Measurements from ENCODE around the gene SFMBT1. TPM values are rescaled to one million over a fixed set of nuclear protein-coding genes. Genes with fewer than 3 reads are reported as not detected.

SFMBT1 gene
- total RNA-seq, 2 donors from 2014 or later = 6.9 to 10.3 TPM

DNA sequence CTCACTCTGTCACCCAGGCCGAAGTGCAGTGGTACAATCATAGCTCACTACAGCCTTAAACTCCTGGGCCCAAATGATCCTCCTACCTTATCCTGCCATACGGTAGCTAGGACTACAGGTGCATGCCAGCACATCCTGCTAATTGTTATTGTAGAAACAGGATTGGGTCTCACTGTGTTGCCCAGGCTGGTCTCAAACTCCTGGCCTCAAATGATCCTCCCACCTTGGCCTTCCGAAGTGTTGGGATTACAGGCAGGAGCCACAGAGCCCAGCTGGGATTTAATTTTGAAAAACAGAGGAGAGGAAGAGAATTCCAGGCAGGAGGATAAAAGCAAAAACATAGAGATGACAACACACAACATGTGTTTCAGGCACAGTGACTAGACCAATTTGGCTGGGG, 40.5 kb downstream of the SFMBT1 start:
- H3K9me3 ChIP-seq (ENCODE audit: control insufficient read depth, low read length) = no peaks in the 10 kb centered on the region
- no peak overlapping the region for H3K27ac ChIP-seq (ENCODE audit: low read depth, low read length)
- H3K4me3 Mint-ChIP-seq = no peak overlapping the region
- no peaks in the 10 kb centered on the region for H3K4me1 ChIP-seq (ENCODE audit: control insufficient read depth, insufficient read depth, low read length)
- WGBS, 2 experiments (ENCODE audit: insufficient coverage in 1 of 2, insufficient read length in 1 of 2) = 94 to 100% methylated on average over 1 to 3 of the region's 3 CpGs
- H3K9ac ChIP-seq (ENCODE audit: extremely low read depth, low read length, poor library complexity, severe bottlenecking) = no peak overlapping the region
- no peak for DNase-seq
- H3K27me3 Mint-ChIP-seq (ENCODE audit: insufficient read depth) = no peaks in the 10 kb centered on the region
- H3K4me3 ChIP-seq (ENCODE audit: low read length) = no peak overlapping the region
- peaks cover 6% of the 10 kb centered on the region for H3K4me1 Mint-ChIP-seq
- H3K9me3 Mint-ChIP-seq = no peaks in the 10 kb centered on the region
- H3K27ac Mint-ChIP-seq = no peak overlapping the region
- H3K36me3 ChIP-seq (ENCODE audit: control insufficient read depth, insufficient read depth, low read length) = no peaks in the 10 kb centered on the region
- no peaks in the 10 kb centered on the region for H3K36me3 Mint-ChIP-seq (ENCODE audit: low read depth)
- TF ChIP-seq, protein P1, sequence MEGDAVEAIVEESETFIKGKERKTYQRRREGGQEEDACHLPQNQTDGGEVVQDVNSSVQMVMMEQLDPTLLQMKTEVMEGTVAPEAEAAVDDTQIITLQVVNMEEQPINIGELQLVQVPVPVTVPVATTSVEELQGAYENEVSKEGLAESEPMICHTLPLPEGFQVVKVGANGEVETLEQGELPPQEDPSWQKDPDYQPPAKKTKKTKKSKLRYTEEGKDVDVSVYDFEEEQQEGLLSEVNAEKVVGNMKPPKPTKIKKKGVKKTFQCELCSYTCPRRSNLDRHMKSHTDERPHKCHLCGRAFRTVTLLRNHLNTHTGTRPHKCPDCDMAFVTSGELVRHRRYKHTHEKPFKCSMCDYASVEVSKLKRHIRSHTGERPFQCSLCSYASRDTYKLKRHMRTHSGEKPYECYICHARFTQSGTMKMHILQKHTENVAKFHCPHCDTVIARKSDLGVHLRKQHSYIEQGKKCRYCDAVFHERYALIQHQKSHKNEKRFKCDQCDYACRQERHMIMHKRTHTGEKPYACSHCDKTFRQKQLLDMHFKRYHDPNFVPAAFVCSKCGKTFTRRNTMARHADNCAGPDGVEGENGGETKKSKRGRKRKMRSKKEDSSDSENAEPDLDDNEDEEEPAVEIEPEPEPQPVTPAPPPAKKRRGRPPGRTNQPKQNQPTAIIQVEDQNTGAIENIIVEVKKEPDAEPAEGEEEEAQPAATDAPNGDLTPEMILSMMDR (conservative IDR thresholded peaks at IDR 0.05) = no peak
- H3K27me3 ChIP-seq (ENCODE audit: control insufficient read depth, insufficient read depth, low read length, poor library complexity, severe bottlenecking) = no peaks in the 10 kb centered on the region

DNA sequence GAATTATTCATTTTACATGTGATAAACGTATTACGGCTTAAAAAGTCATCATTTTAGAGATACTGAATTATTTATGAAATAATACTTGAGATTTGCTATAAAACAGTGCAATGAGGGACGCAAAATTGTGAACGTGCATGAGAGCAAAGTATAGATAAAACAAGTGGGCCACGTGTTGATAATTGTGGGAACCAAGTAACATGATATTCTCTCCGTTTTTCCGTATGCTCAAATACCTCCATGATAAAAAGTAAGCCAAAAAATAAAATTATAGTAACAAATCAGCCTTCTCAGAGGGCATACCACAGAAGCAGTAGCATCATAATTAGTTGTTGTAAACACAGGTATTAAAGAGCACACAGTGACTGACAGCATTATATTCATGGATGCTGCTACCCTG, 42.6 kb downstream of the SFMBT1 start:
- H3K4me3 ChIP-seq (ENCODE audit: low read length) = no peak overlapping the region
- H3K9ac ChIP-seq (ENCODE audit: extremely low read depth, low read length, poor library complexity, severe bottlenecking) = no peak overlapping the region
- no peaks in the 10 kb centered on the region for H3K4me1 ChIP-seq (ENCODE audit: control insufficient read depth, insufficient read depth, low read length)
- no peak for DNase-seq
- WGBS, 2 experiments (ENCODE audit: insufficient coverage in 1 of 2, insufficient read length in 1 of 2) = 89 to 94% methylated on average over 3 to 5 of the region's 7 CpGs
- TF ChIP-seq, protein P1 (conservative IDR thresholded peaks at IDR 0.05) = no peak
- H3K36me3 ChIP-seq (ENCODE audit: control insufficient read depth, insufficient read depth, low read length) = no peaks in the 10 kb centered on the region
- H3K27ac ChIP-seq (ENCODE audit: low read depth, low read length) = no peak overlapping the region
- no peaks in the 10 kb centered on the region for H3K9me3 ChIP-seq (ENCODE audit: control insufficient read depth, low read length)
- Mint-ChIP-seq H3K36me3 (ENCODE audit: low read depth) (no peaks in the 10 kb centered on the region), H3K27me3 (ENCODE audit: insufficient read depth) (no peaks in the 10 kb centered on the region), H3K27ac (no peak overlapping the region), H3K9me3 (no peaks in the 10 kb centered on the region), H3K4me3 (no peak overlapping the region), H3K4me1 (no peaks in the 10 kb centered on the region)
- no peaks in the 10 kb centered on the region for H3K27me3 ChIP-seq (ENCODE audit: control insufficient read depth, insufficient read depth, low read length, poor library complexity, severe bottlenecking)

DNA sequence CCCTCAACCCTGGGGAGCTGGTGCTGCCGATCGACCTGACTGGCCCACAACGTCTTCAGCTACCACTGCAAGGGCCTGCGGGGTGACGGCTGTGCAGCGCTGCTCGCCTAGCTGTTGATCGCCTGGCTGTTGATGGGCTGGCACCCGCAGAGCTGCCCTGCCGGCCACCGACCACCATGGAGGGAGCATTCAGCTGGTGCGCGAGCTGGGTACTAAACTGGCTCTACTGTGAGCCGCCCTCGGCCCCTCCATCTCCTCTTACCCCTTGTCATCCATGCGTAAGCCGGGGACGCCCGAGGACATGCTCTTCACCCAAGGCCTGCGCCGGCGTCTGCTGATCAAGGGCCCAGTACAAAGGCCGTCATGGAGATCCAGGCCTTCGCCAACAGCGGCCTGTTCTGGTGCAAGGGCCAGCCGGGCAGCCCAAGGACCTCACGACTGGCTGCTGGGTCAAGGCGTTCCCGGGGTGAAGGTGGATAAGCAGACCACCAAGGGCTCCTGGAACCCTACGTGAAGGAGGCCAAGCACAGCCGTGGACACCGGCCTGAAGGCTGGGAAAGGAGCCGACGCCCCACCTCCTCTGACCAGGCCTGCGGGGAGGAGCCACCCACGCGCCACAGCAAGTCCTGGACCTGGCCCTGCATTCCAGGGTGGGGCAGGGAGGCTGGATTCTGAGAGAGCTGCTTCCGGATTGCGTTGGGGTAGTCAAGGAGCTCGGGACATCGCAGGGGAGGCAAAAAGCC, 46.9 kb downstream of the SFMBT1 start:
- Mint-ChIP-seq H3K27ac (no peak overlapping the region), H3K36me3 (ENCODE audit: low read depth) (peaks cover 2% of the 10 kb centered on the region), H3K4me1 (no peaks in the 10 kb centered on the region), H3K27me3 (ENCODE audit: insufficient read depth) (no peaks in the 10 kb centered on the region), H3K4me3 (no peak overlapping the region), H3K9me3 (no peaks in the 10 kb centered on the region)
- no peak overlapping the region for H3K4me3 ChIP-seq (ENCODE audit: low read length)
- H3K9me3 ChIP-seq (ENCODE audit: control insufficient read depth, low read length) = no peaks in the 10 kb centered on the region
- no peak for DNase-seq
- H3K36me3 ChIP-seq (ENCODE audit: control insufficient read depth, insufficient read depth, low read length) = no peaks in the 10 kb centered on the region
- 95 to 99% methylated on average over 26 to 41 of the region's 41 CpGs for WGBS, 2 experiments (ENCODE audit: insufficient coverage in 1 of 2, insufficient read length in 1 of 2)
- TF ChIP-seq, protein P1 (conservative IDR thresholded peaks at IDR 0.05) = no peak
- no peak overlapping the region for H3K27ac ChIP-seq (ENCODE audit: low read depth, low read length)
- no peak overlapping the region for H3K9ac ChIP-seq (ENCODE audit: extremely low read depth, low read length, poor library complexity, severe bottlenecking)
- no peaks in the 10 kb centered on the region for H3K27me3 ChIP-seq (ENCODE audit: control insufficient read depth, insufficient read depth, low read length, poor library complexity, severe bottlenecking)
- H3K4me1 ChIP-seq (ENCODE audit: control insufficient read depth, insufficient read depth, low read length) = no peaks in the 10 kb centered on the region

All from endodermal cell (in vitro differentiated cells).